H1 (cell line): ENCODE measurements around the gene ALG5. TPM values are rescaled to one million over a fixed set of nuclear protein-coding genes. Genes with fewer than 3 reads are reported as not detected.
A peak's percentile ranks its signal among the peaks of the same experiment; 100 is the strongest.

Source experiments
- ASH2L ChIP-seq: fragments of 200-600, 300-600 bp; sonication (generic); IDR thresholded peaks from one replicate; pipeline ENCODE4 v1.7.1; 2017; ENCODE audit warnings: low read length
- BACH1 ChIP-seq: IDR thresholded peaks from 2 replicates; pipeline ENCODE4 v1.6.1; 2012; ENCODE audit warnings: low read length, improper control_type of control experiment
- BRCA1 ChIP-seq: IDR thresholded peaks from 2 replicates; pipeline ENCODE4 v1.6.1; 2012; ENCODE audit warnings: low read depth, low read length, improper control_type of control experiment
- CBX5 ChIP-seq: fragments of 300-800, 300-1000 bp; sonication (generic); IDR thresholded peaks from 2 replicates; pipeline ENCODE4 v1.7.1; 2016; ENCODE audit warnings: antibody characterized with exemption, low read length, low read depth
- CTCF ChIP-seq, 3 experiments: IDR thresholded peaks; 1 replicate in 2 of 3; 2 replicates in 1 of 3; pipeline versions ENCODE4 v1.5.1 to v1.6.1; 2011; ENCODE audit warnings: low read length in 3 of 3, mild to moderate bottlenecking in 3 of 3, inconsistent platforms in 2 of 3, low read depth in 1 of 3, moderate library complexity in 1 of 3; ENCODE audit not compliant: insufficient read depth in 1 of 3; ENCODE audit errors: control extremely low read depth in 1 of 3
- EP300 ChIP-seq, 2 experiments: IDR thresholded peaks; 1 replicate in 1 of 2; 2 replicates in 1 of 2; pipeline ENCODE4 v1.6.1; 2011 to 2012; ENCODE audit warnings: low read depth in 2 of 2, low read length in 2 of 2, mild to moderate bottlenecking in 2 of 2, borderline replicate concordance in 1 of 2, inconsistent platforms in 1 of 2, moderate library complexity in 1 of 2
- GTF2F1 ChIP-seq: IDR thresholded peaks from 2 replicates; pipeline ENCODE4 v1.6.1; 2012; ENCODE audit warnings: low read depth, low read length, improper control_type of control experiment, borderline replicate concordance
- HDAC2 ChIP-seq, 2 experiments: fragments of 300-600 bp in 1 of 2; sonication (generic) in 1 of 2; IDR thresholded peaks; 2 replicates each; pipeline ENCODE4 v1.6.1; 2011 to 2012; ENCODE audit warnings: low read depth in 2 of 2, low read length in 2 of 2, mild to moderate bottlenecking in 2 of 2, moderate library complexity in 2 of 2, borderline replicate concordance in 1 of 2, inconsistent platforms in 1 of 2
- KDM4A ChIP-seq: IDR thresholded peaks from one replicate; pipeline ENCODE4 v1.7.1; 2012; ENCODE audit warnings: low read depth, mild to moderate bottlenecking, moderate library complexity, low read length, inconsistent platforms; ENCODE audit not compliant: severe bottlenecking
- POU5F1 ChIP-seq: IDR thresholded peaks from 2 replicates; pipeline ENCODE4 v1.6.1; 2011; ENCODE audit warnings: low read depth, mild to moderate bottlenecking, low read length, moderate library complexity
- RFX5 ChIP-seq: IDR thresholded peaks from 2 replicates; pipeline ENCODE4 v1.6.1; 2011; ENCODE audit warnings: low read depth, low read length, improper control_type of control experiment, borderline replicate concordance
- RNF2 ChIP-seq: fragments of 200-900, 300-1000 bp; sonication (generic); IDR thresholded peaks from 2 replicates; pipeline ENCODE4 v1.7.1; 2016; ENCODE audit warnings: borderline replicate concordance, low read depth, mild to moderate bottlenecking, antibody characterized with exemption, low read length; ENCODE audit not compliant: poor library complexity, severe bottlenecking; ENCODE audit errors: missing control alignments
- SAP30 ChIP-seq: fragments of 300-600 bp; sonication (generic); IDR thresholded peaks from 2 replicates; pipeline ENCODE4 v1.7.1; 2012; ENCODE audit warnings: low read length, moderate library complexity, mild to moderate bottlenecking, inconsistent platforms; ENCODE audit not compliant: insufficient read depth, insufficient replicate concordance
- SIN3A ChIP-seq, 2 experiments: IDR thresholded peaks in 1 of 2; conservative IDR thresholded peaks in 1 of 2; 2 replicates each; pipeline ENCODE4 v1.6.1; 2011 to 2012; ENCODE audit warnings: low read length in 2 of 2, improper control_type of control experiment in 1 of 2, low read depth in 1 of 2, mild to moderate bottlenecking in 1 of 2
- SP1 ChIP-seq: IDR thresholded peaks from 2 replicates; pipeline ENCODE4 v1.6.1; 2011; ENCODE audit warnings: low read depth, low read length
- SUZ12 ChIP-seq: fragments of 200-600 bp; sonication (generic); IDR thresholded peaks from 2 replicates; pipeline ENCODE4 v1.6.1; 2012; ENCODE audit warnings: mild to moderate bottlenecking, inconsistent platforms, low read length, moderate library complexity, mixed read lengths
- TCF12 ChIP-seq: IDR thresholded peaks from 2 replicates; pipeline ENCODE4 v1.6.1; 2011; ENCODE audit warnings: low read depth, mild to moderate bottlenecking, low read length
- YY1 ChIP-seq: IDR thresholded peaks from 2 replicates; pipeline ENCODE4 v1.6.1; 2011; ENCODE audit warnings: low read depth, mild to moderate bottlenecking, low read length
- ZNF274 ChIP-seq: IDR thresholded peaks from 2 replicates; pipeline ENCODE4 v1.7.0; 2012; ENCODE audit warnings: low read length, borderline replicate concordance; ENCODE audit errors: extremely low read depth
- polyA plus RNA-seq, 7 experiments: library from polyadenylated mRNA; depleted of rRNA in 3 of 7; stranded (reverse) in 5 of 7; unstranded in 2 of 7; fragments of >200 nt in 5 of 7; fragments of 200-250 nt in 2 of 7; gene quantifications; 1 replicate in 5 of 7; 2 replicates in 1 of 7; 4 replicates in 1 of 7; pipeline versions ENCODE4 v1.2.1 to v1.2.3, GENCODE V29; 2011 to 2013; ENCODE audit warnings: missing spikeins in 2 of 7, mixed read lengths in 2 of 7
- total RNA-seq: library from RNA; stranded (reverse); fragmentation: NEBNext Ultra II Directional; extraction: Animal tissue kit (Norgen Biotek cat#: 25700); gene quantifications from 2 replicates; pipeline ENCODE4 v1.2.1, GENCODE V29; 2021
- TF ChIP-seq, protein P1 (sequence below): IDR thresholded peaks from 2 replicates; pipeline ENCODE4 v1.6.1; 2012; ENCODE audit warnings: inconsistent platforms

The ALG5 gene
- total and polyA plus RNA-seq, 2 of the 8 experiments (the other 6 are each of a cell fraction or from before 2014, with no cell fraction given): 15.0 to 24.3 TPM

GRCh38 chr13:36999054-36999714, at the start of gene ALG5 (continued):
- peak; percentile 74 for TF ChIP-seq BACH1
- peak; percentile 26; the same call in 1 of the 2 replicates for TF ChIP-seq SP1
- TF ChIP-seq HDAC2 (IDR thresholded peaks at IDR 0.05; ENCODE audit: borderline replicate concordance in 1 of 2, low read depth in 2 of 2, low read length in 2 of 2): no peak
- no peak for TF ChIP-seq CBX5
- peak; percentile 97 for TF ChIP-seq YY1
- peak; percentile 90 to 96 (median 91) for TF ChIP-seq CTCF (IDR thresholded peaks at IDR 0.05; ENCODE audit: control extremely low read depth in 1 of 3, insufficient read depth in 1 of 3, low read depth in 1 of 3, low read length in 3 of 3)
- TF ChIP-seq TCF12: 0 out of 2 replicates have a peak, but pooled peaks have one; percentile 46
- no peak for TF ChIP-seq SAP30
- no peak for TF ChIP-seq RFX5
- TF ChIP-seq, protein P1, sequence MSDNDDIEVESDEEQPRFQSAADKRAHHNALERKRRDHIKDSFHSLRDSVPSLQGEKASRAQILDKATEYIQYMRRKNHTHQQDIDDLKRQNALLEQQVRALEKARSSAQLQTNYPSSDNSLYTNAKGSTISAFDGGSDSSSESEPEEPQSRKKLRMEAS: peak; percentile 64
- peak; percentile 80 for TF ChIP-seq KDM4A
- no peak for TF ChIP-seq POU5F1
- TF ChIP-seq SUZ12: no peak
- no peak for TF ChIP-seq GTF2F1
- no peak for TF ChIP-seq BRCA1
- peak; percentile 49; a peak in 1 of 4 replicates for TF ChIP-seq SIN3A (conservative IDR thresholded peaks at IDR 0.05 in 1 of 2, IDR thresholded peaks at IDR 0.05 in 1 of 2; ENCODE audit: low read depth in 1 of 2, low read length in 2 of 2)
- no peak for TF ChIP-seq ASH2L
- no peak for TF ChIP-seq ZNF274
- peak in 1 of 2 experiments; percentile 76; a peak in 1 of 3 replicates for TF ChIP-seq EP300 (IDR thresholded peaks at IDR 0.05; ENCODE audit: borderline replicate concordance in 1 of 2, low read depth in 2 of 2, low read length in 2 of 2)
- no peak for TF ChIP-seq RNF2
